K562 (cell line): ENCODE data around the gene MMP2. TPM values are rescaled to one million over a fixed set of nuclear protein-coding genes. Genes with fewer than 3 reads are reported as not detected.

ENCODE experiments used
- ATAC-seq: fragments of 200-7000 bp; cut with Tn5 transposase; 3 replicates; pipeline ENCODE4 v1.9.1; 2020; ENCODE audit warnings: moderate library complexity
- BruUV-seq: library from RNA; stranded (reverse); fragments of 400-500 nt; replicated peaks from 2 replicates; lab custom pipeline; 2021; lab: Mats Ljungman, UMichigan
- CTCF ChIA-PET: fragments of 300-600 bp; formaldehyde crosslinking; extraction: SDS; loops from one replicate; lab custom pipeline; 2021; ENCODE audit warnings: low intra/inter-chr PET ratio; lab: Yijun Ruan, JAX
- POLR2A ChIA-PET: fragments of 300-600, 350-650 bp; sonication (Branson Sonifier 250); formaldehyde crosslinking; extraction: SDS; loops from one replicate; lab custom pipeline; 2021; ENCODE audit warnings: antibody characterized with exemption, inconsistent platforms; lab: Yijun Ruan, JAX
- DNase-seq, 4 experiments: peaks; one replicate each; pipeline versions ENCODE4 v3.0.0 to v3.0.0-alpha.2; 2011 to 2018; ENCODE audit warnings: low spot score in 3 of 4, mixed read lengths in 3 of 4; ENCODE audit errors: extremely low read depth in 1 of 4
- FAIRE-seq: peaks from 2 replicates; lab custom pipeline; 2011; peaks lifted over from hg19 to GRCh38; lab: Jason Lieb, UNC
- H2AFZ ChIP-seq: 2 replicates; pipeline ENCODE4 v1.6.0; 2011; ENCODE audit warnings: low read depth, low read length, control low read depth, inconsistent platforms
- H3K27ac ChIP-seq: fragments of 200-600 bp; 3 replicates; pipeline ENCODE4 v1.8.0; 2011; ENCODE audit warnings: low read depth, mild to moderate bottlenecking, control low read depth, inconsistent platforms, low read length, moderate library complexity, mixed read lengths; ENCODE audit errors: extremely low read depth
- H3K27me3 ChIP-seq, 2 experiments: fragments of 300-600 bp in 1 of 2; 2 replicates in 1 of 2; 3 replicates in 1 of 2; pipeline versions ENCODE4 v1.6.0 to v1.8.0; 2011; ENCODE audit warnings: inconsistent platforms in 2 of 2, low read length in 2 of 2, mild to moderate bottlenecking in 1 of 2, mixed read lengths in 1 of 2, moderate library complexity in 1 of 2; ENCODE audit not compliant: control insufficient read depth in 2 of 2, insufficient read depth in 2 of 2
- H3K36me3 ChIP-seq: fragments of 300-600 bp; 3 replicates; pipeline ENCODE4 v1.8.0; 2011; ENCODE audit warnings: mild to moderate bottlenecking, low read length, inconsistent platforms; ENCODE audit not compliant: control insufficient read depth, insufficient read depth
- H3K4me1 ChIP-seq, 2 experiments: fragments of 200-600 bp in 1 of 2; replicated peaks in 1 of 2; 2 replicates in 1 of 2; 3 replicates in 1 of 2; pipeline versions ENCODE4 v1.5.1 to v1.8.0; 2011; ENCODE audit warnings: inconsistent platforms in 2 of 2, low read length in 2 of 2, mild to moderate bottlenecking in 1 of 2, mixed read lengths in 1 of 2, moderate library complexity in 1 of 2; ENCODE audit not compliant: control insufficient read depth in 2 of 2, insufficient read depth in 2 of 2
- H3K4me2 ChIP-seq: 2 replicates; pipeline ENCODE4 v1.6.1; 2011; ENCODE audit warnings: low read length, control low read depth, inconsistent platforms, mixed read lengths; ENCODE audit not compliant: insufficient read depth
- H3K4me3 ChIP-seq: fragments of 200-600 bp; sonication (generic), shearing (Covaris generic); 2 replicates; pipeline ENCODE4 v1.5.1; 2016; ENCODE audit warnings: control low read depth, inconsistent platforms
- H3K79me2 ChIP-seq: fragments of 200-600 bp; 3 replicates; pipeline ENCODE4 v1.8.0; 2011; ENCODE audit warnings: low read length, inconsistent platforms; ENCODE audit not compliant: control insufficient read depth, insufficient read depth
- H3K9ac ChIP-seq, 2 experiments: 2 replicates each; pipeline versions ENCODE4 v1.6.0 to v1.6.1; 2011; ENCODE audit warnings: low read depth in 2 of 2, low read length in 2 of 2, control low read depth in 1 of 2, inconsistent platforms in 1 of 2, mild to moderate bottlenecking in 1 of 2, mixed read lengths in 1 of 2; ENCODE audit not compliant: insufficient read depth in 1 of 2
- H3K9me1 ChIP-seq: one replicate; pipeline ENCODE4 v1.6.0; 2011; ENCODE audit warnings: inconsistent platforms, mild to moderate bottlenecking, low read length, moderate library complexity; ENCODE audit not compliant: control insufficient read depth, insufficient read depth
- H3K9me3 ChIP-seq: replicated peaks from 2 replicates; pipeline ENCODE4 v1.5.1; 2011; ENCODE audit warnings: low read depth, low read length, inconsistent platforms; ENCODE audit not compliant: control insufficient read depth, insufficient read depth
- H4K20me1 ChIP-seq: replicated peaks from 2 replicates; pipeline ENCODE4 v1.6.1; 2011; ENCODE audit warnings: low read length, inconsistent platforms, mixed read lengths; ENCODE audit not compliant: control insufficient read depth, insufficient read depth
- ELF2 ChIP-seq: fragments of 250-450 bp; sonication (Bioruptor Pico); IDR thresholded peaks from 2 replicates; pipeline ENCODE4 v1.5.0; 2021; ENCODE audit warnings: mild to moderate bottlenecking
- HMGN3 ChIP-seq: IDR thresholded peaks from 2 replicates; pipeline ENCODE4 v1.6.1; 2011; ENCODE audit warnings: borderline replicate concordance, low read depth, mild to moderate bottlenecking, mixed read lengths, low read length; ENCODE audit not compliant: insufficient read length; ENCODE audit errors: extremely low read depth
- KAT7 ChIP-seq: sonication (generic); formaldehyde crosslinking; IDR thresholded peaks from 2 replicates; pipeline ENCODE4 v1.8.0; 2022; ENCODE audit warnings: missing genetic modification reagents, mild to moderate bottlenecking, borderline replicate concordance
- MCM5 ChIP-seq: fragments of 450-650 bp; IDR thresholded peaks from 2 replicates; pipeline ENCODE4 v1.6.1; 2016; ENCODE audit warnings: low read depth
- PPARD ChIP-seq: fragments of 250-450 bp; sonication (Bioruptor Pico); IDR thresholded peaks from 2 replicates; pipeline ENCODE4 v1.8.0; 2022; ENCODE audit warnings: inconsistent platforms, mild to moderate bottlenecking, moderate library complexity
- RBM17 ChIP-seq: fragments of 200-400 bp; formaldehyde crosslinking; IDR thresholded peaks from 2 replicates; pipeline ENCODE4 v1.6.1; 2017; ENCODE audit warnings: low read depth, mild to moderate bottlenecking, low read length, borderline replicate concordance
- RFX1 ChIP-seq: fragments of 450-650 bp; IDR thresholded peaks from 2 replicates; pipeline ENCODE4 v1.6.1; 2016; ENCODE audit warnings: mild to moderate bottlenecking, moderate library complexity
- SMARCB1 ChIP-seq: IDR thresholded peaks from 2 replicates; pipeline ENCODE4 v1.6.1; 2011; ENCODE audit warnings: improper control_type of control experiment, low read depth; ENCODE audit not compliant: insufficient read length
- TARDBP ChIP-seq: fragments of 450-650 bp; IDR thresholded peaks from 2 replicates; pipeline ENCODE4 v1.6.1; 2016
- ZBTB8A ChIP-seq: fragments of 450-650 bp; IDR thresholded peaks from 2 replicates; pipeline ENCODE4 v1.6.1; 2018; ENCODE audit warnings: mild to moderate bottlenecking, moderate library complexity; ENCODE audit not compliant: partially characterized antibody
- ZNF165 ChIP-seq: fragments of 250-450 bp; sonication (Bioruptor Pico); IDR thresholded peaks from 2 replicates; pipeline ENCODE4 v1.4.0; 2020; ENCODE audit warnings: borderline replicate concordance
- ZNF785 ChIP-seq: fragments of 250-450 bp; sonication (Bioruptor Pico); IDR thresholded peaks from 2 replicates; pipeline ENCODE4 v1.4.0; 2020; ENCODE audit warnings: mild to moderate bottlenecking
- WGBS: fragments of 100-300 bp; shearing (Covaris generic); methylation state at CpG from one replicate; pipeline ENCODE4 v1.1.6; 2016; ENCODE audit warnings: low coverage, mixed read lengths; ENCODE audit not compliant: insufficient coverage; ENCODE audit errors: missing lambda C conversion rate; 5-methylcytosine and 5-hydroxymethylcytosine counted together
- in situ Hi-C: fragments of 300-500 bp; cut with MboI; formaldehyde crosslinking; loops from 4 replicates; pipeline ENCODE4 v1.15.0; 2018; ENCODE audit warnings: inconsistent platforms, mixed read lengths
- intact Hi-C: fragments of 100-400 bp; cut with micrococcal nuclease; formaldehyde crosslinking; loops from 2 replicates; pipeline ENCODE4 v1.14.2; 2022
- polyA plus RNA-seq, 8 experiments: library from polyadenylated mRNA; depleted of rRNA in 4 of 8; stranded (reverse) in 5 of 8; unstranded in 3 of 8; fragments of >200 nt; fragmentation: Nextera tagmentation in 2 of 8; fragmentation: Illumina TruSeq in 1 of 8; extraction: Ambion mirVana in 2 of 8; extraction: Trizol in 1 of 8; gene quantifications; 2 replicates each; pipeline versions ENCODE4 v1.2.1 to v1.2.3, GENCODE V29; 2011 to 2014; ENCODE audit warnings: inconsistent platforms in 1 of 8, missing spikeins in 1 of 8
- total RNA-seq, 7 experiments: library from RNA; depleted of rRNA in 6 of 7; stranded (reverse); fragments of >200 nt in 6 of 7; fragmentation: Illumina TruSeq in 2 of 7; extraction: Trizol in 2 of 7; gene quantifications; 2 replicates each; pipeline versions ENCODE4 v1.2.1 to v1.2.3, GENCODE V29; 2011 to 2021; ENCODE audit warnings: low replicate concordance in 1 of 7
- TF ChIP-seq, protein P1 (sequence below): sonication (generic); formaldehyde crosslinking; IDR thresholded peaks from 2 replicates; pipeline ENCODE4 v1.8.0; 2023; ENCODE audit warnings: mild to moderate bottlenecking, missing genetic modification reagents
- TF ChIP-seq, protein P2 (sequence below): IDR thresholded peaks from 3 replicates; pipeline ENCODE4 v1.6.1; 2011; ENCODE audit warnings: borderline replicate concordance, mild to moderate bottlenecking, moderate library complexity; ENCODE audit not compliant: insufficient read length; ENCODE audit errors: extremely low read depth
- TF ChIP-seq, protein P3 (sequence below): fragments of 450-650 bp; conservative IDR thresholded peaks from 2 replicates; pipeline ENCODE4 v1.6.1; 2016; ENCODE audit warnings: missing genetic modification characterization, low read depth, mild to moderate bottlenecking, missing compliant biosample characterization, moderate library complexity
- TF ChIP-seq, protein P4 (sequence below): sonication (generic); formaldehyde crosslinking; IDR thresholded peaks from 2 replicates; pipeline ENCODE4 v1.9.0; 2022; ENCODE audit warnings: mild to moderate bottlenecking, missing genetic modification reagents

Gene MMP2
- total and polyA plus RNA-seq, 9 of the 15 experiments (the other 6 are each of a cell fraction or from before 2014, with no cell fraction given) = 0.05 to 0.53 TPM; not detected in 7

DNA sequence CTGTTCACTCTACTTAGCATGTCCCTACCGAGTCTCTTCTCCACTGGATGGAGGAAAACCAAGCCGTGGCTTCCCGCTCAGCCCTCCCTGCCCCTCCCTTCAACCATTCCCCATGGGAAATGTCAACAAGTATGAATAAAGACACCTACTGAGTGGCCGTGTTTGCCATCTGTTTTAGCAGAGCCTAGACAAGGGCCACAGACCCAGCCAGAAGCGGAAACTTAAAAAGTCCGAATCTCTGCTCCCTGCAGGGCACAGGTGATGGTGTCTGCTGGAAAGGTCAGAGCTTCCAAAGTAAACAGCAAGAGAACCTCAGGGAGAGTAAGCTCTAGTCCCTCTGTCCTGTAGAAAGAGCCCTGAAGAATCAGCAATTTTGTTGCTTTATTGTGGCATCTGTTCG is 27.1 kb downstream of the MMP2 start:
- H3K36me3 ChIP-seq = no peaks in the 10 kb centered on the region
- no peaks in the 10 kb centered on the region for H4K20me1 ChIP-seq
- BruUV-seq = no TSS peak
- no peaks in the 10 kb centered on the region for H3K9me3 ChIP-seq
- no peak overlapping the region for H3K4me3 ChIP-seq
- H3K79me2 ChIP-seq = no peaks in the 10 kb centered on the region
- H3K4me2 ChIP-seq = no peak overlapping the region
- intact Hi-C loops (no loop called here), in situ Hi-C loops (no loop called here)
- H2AFZ ChIP-seq = no peak overlapping the region
- H3K27ac ChIP-seq = no peak overlapping the region
- DNase-seq (no peak), ATAC-seq (no peak), FAIRE-seq (no peak)
- CTCF ChIA-PET = no interaction called here
- H3K27me3 ChIP-seq = peaks cover 0 to 8% of the 10 kb centered on the region in 2 experiments; a peak in 1 of 5 replicates
- WGBS = 11% methylated on average over 6 of the region's 7 CpGs
- no peaks in the 10 kb centered on the region for H3K9me1 ChIP-seq
- peaks cover 8 to 14% of the 10 kb centered on the region in 2 experiments for H3K4me1 ChIP-seq
- no peak overlapping the region for H3K9ac ChIP-seq
- POLR2A ChIA-PET = no interaction called here
- TF ChIP-seq, protein P1, sequence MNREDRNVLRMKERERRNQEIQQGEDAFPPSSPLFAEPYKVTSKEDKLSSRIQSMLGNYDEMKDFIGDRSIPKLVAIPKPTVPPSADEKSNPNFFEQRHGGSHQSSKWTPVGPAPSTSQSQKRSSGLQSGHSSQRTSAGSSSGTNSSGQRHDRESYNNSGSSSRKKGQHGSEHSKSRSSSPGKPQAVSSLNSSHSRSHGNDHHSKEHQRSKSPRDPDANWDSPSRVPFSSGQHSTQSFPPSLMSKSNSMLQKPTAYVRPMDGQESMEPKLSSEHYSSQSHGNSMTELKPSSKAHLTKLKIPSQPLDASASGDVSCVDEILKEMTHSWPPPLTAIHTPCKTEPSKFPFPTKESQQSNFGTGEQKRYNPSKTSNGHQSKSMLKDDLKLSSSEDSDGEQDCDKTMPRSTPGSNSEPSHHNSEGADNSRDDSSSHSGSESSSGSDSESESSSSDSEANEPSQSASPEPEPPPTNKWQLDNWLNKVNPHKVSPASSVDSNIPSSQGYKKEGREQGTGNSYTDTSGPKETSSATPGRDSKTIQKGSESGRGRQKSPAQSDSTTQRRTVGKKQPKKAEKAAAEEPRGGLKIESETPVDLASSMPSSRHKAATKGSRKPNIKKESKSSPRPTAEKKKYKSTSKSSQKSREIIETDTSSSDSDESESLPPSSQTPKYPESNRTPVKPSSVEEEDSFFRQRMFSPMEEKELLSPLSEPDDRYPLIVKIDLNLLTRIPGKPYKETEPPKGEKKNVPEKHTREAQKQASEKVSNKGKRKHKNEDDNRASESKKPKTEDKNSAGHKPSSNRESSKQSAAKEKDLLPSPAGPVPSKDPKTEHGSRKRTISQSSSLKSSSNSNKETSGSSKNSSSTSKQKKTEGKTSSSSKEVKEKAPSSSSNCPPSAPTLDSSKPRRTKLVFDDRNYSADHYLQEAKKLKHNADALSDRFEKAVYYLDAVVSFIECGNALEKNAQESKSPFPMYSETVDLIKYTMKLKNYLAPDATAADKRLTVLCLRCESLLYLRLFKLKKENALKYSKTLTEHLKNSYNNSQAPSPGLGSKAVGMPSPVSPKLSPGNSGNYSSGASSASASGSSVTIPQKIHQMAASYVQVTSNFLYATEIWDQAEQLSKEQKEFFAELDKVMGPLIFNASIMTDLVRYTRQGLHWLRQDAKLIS (CRISPR knock-in tag) = no peak
- TF ChIP-seq RBM17 (no peak), PPARD (CRISPR knock-in tag) (no peak), KAT7 (CRISPR knock-in tag) (no peak), ZNF165 (CRISPR knock-in tag) (no peak), SMARCB1 (no peak), TARDBP (no peak), RFX1 (no peak), ZBTB8A (no peak), MCM5 (no peak), ZNF785 (CRISPR knock-in tag) (no peak), HMGN3 (no peak), ELF2 (CRISPR knock-in tag) (no peak)
- TF ChIP-seq, protein P2, sequence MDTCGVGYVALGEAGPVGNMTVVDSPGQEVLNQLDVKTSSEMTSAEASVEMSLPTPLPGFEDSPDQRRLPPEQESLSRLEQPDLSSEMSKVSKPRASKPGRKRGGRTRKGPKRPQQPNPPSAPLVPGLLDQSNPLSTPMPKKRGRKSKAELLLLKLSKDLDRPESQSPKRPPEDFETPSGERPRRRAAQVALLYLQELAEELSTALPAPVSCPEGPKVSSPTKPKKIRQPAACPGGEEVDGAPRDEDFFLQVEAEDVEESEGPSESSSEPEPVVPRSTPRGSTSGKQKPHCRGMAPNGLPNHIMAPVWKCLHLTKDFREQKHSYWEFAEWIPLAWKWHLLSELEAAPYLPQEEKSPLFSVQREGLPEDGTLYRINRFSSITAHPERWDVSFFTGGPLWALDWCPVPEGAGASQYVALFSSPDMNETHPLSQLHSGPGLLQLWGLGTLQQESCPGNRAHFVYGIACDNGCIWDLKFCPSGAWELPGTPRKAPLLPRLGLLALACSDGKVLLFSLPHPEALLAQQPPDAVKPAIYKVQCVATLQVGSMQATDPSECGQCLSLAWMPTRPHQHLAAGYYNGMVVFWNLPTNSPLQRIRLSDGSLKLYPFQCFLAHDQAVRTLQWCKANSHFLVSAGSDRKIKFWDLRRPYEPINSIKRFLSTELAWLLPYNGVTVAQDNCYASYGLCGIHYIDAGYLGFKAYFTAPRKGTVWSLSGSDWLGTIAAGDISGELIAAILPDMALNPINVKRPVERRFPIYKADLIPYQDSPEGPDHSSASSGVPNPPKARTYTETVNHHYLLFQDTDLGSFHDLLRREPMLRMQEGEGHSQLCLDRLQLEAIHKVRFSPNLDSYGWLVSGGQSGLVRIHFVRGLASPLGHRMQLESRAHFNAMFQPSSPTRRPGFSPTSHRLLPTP = no peak
- TF ChIP-seq, protein P3, sequence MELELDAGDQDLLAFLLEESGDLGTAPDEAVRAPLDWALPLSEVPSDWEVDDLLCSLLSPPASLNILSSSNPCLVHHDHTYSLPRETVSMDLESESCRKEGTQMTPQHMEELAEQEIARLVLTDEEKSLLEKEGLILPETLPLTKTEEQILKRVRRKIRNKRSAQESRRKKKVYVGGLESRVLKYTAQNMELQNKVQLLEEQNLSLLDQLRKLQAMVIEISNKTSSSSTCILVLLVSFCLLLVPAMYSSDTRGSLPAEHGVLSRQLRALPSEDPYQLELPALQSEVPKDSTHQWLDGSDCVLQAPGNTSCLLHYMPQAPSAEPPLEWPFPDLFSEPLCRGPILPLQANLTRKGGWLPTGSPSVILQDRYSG (tag) = no peak
- TF ChIP-seq, protein P4, sequence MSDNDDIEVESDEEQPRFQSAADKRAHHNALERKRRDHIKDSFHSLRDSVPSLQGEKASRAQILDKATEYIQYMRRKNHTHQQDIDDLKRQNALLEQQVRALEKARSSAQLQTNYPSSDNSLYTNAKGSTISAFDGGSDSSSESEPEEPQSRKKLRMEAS = no peak
